CD4-positive, alpha-beta T cell (primary cell): ENCODE results near the gene MAGEB5. TPM values are rescaled to one million over a fixed set of nuclear protein-coding genes. Genes with fewer than 3 reads are reported as not detected.

Source experiments
- ATAC-seq: fragments of 200-7000 bp; cut with Tn5 transposase; one replicate; pipeline ENCODE4 v1.10.0; 2022; ENCODE audit warnings: mild to moderate bottlenecking; ENCODE audit not compliant: poor library complexity
- CTCF ChIA-PET: fragments of 350-600 bp; sonication (Branson Sonifier 250); formaldehyde crosslinking; loops from one replicate; lab custom pipeline; 2021; ENCODE audit warnings: antibody characterized with exemption, inconsistent platforms; lab: Charles Lee
- POLR2A ChIA-PET: fragments of 350-600 bp; sonication (Branson Sonifier 250); formaldehyde crosslinking; loops from one replicate; lab custom pipeline; 2021; ENCODE audit warnings: antibody characterized with exemption, inconsistent platforms; lab: Charles Lee
- DNase-seq, 14 experiments: peaks; one replicate each; pipeline ENCODE4 v3.0.0-alpha.2; 2013 to 2020; ENCODE audit warnings: mixed read lengths in 2 of 14
- H3K27ac ChIP-seq, 2 donors: one replicate each; pipeline versions ENCODE4 v1.5.1 to v1.7.0; 2013; ENCODE audit warnings: low read length in 2 of 2, low read depth in 1 of 2, mild to moderate bottlenecking in 1 of 2
- H3K27me3 ChIP-seq, 2 experiments: 1 replicate in 1 of 2; 2 replicates in 1 of 2; pipeline versions ENCODE4 v1.6.1 to v1.7.0; 2013; ENCODE audit warnings: low read length in 2 of 2, control low read depth in 1 of 2, mild to moderate bottlenecking in 1 of 2, moderate library complexity in 1 of 2; ENCODE audit not compliant: insufficient read depth in 2 of 2, control insufficient read depth in 1 of 2
- H3K36me3 ChIP-seq: one replicate; pipeline ENCODE4 v1.6.1; 2013; ENCODE audit warnings: low read length, control low read depth; ENCODE audit not compliant: insufficient read depth
- H3K4me1 ChIP-seq: one replicate; pipeline ENCODE4 v1.6.1; 2013; ENCODE audit warnings: low read length, control low read depth; ENCODE audit not compliant: insufficient read depth
- H3K4me3 ChIP-seq: one replicate; pipeline ENCODE4 v1.5.1; 2013; ENCODE audit warnings: mild to moderate bottlenecking, low read length, moderate library complexity
- H3K9me3 ChIP-seq, 2 experiments: 1 replicate in 1 of 2; 2 replicates in 1 of 2; pipeline versions ENCODE4 v1.6.1 to v1.7.0; 2013; ENCODE audit warnings: low read length in 2 of 2, mild to moderate bottlenecking in 2 of 2, control low read depth in 1 of 2, moderate library complexity in 1 of 2; ENCODE audit not compliant: control insufficient read depth in 1 of 2, insufficient read depth in 1 of 2
- H3K27ac Mint-ChIP-seq: one replicate; pipeline ENCODE4 v1.8.0; 2020; ENCODE audit warnings: mixed read lengths
- H3K27me3 Mint-ChIP-seq: one replicate; pipeline ENCODE4 v1.8.0; 2021; ENCODE audit warnings: mixed read lengths
- H3K36me3 Mint-ChIP-seq: one replicate; pipeline ENCODE4 v1.8.0; 2021; ENCODE audit warnings: low read depth, mixed read lengths
- H3K4me1 Mint-ChIP-seq: one replicate; pipeline ENCODE4 v1.8.0; 2021; ENCODE audit warnings: low read depth, mixed read lengths
- H3K4me3 Mint-ChIP-seq: one replicate; pipeline ENCODE4 v1.8.0; 2020; ENCODE audit warnings: mild to moderate bottlenecking, mixed read lengths
- H3K9me3 Mint-ChIP-seq: one replicate; pipeline ENCODE4 v1.8.0; 2020; ENCODE audit warnings: mixed read lengths
- intact Hi-C, 2 experiments: fragments of 100-400 bp; cut with DNase I in 1 of 2; cut with micrococcal nuclease in 1 of 2; formaldehyde crosslinking; loops; one replicate each; pipeline versions ENCODE4 v1.15.1 to v1.9.0; 2023 to 2025; cut with DNase I, micrococcal nuclease
- total RNA-seq, 174 experiments: library from RNA in 2 of 174; stranded (reverse) in 2 of 174; gene quantifications; one replicate each; pipeline ENCODE4 v1.2.3 and lab custom pipeline; 2021 to 2026
- TF ChIP-seq, protein P1 (sequence below): fragments of 200-600 bp; IDR thresholded peaks from one replicate; pipeline ENCODE4 v1.8.0; 2022; ENCODE audit warnings: antibody characterized with exemption, mild to moderate bottlenecking

MAGEB5 gene
- total RNA-seq, 2 experiments from 2014 or later = not detected

DNA sequence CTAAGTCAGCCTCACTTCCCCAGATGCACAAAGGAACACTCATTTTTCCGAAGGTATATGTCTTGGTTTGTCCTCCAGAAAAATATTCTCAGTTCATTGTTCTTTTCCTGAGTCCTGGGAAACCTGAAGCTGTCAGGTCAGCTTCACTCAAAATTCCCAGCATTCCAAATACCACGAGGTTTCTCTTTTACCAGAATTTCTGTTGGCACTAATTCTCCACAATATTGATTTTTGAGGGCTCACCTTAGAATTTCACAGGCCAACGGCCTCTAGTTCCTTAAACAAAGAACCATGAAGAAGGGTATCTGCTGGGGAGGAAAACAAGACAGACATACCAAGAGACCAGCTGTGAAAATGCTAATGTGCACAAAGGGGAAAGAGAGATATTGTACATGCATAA, 8.0 kb upstream of the MAGEB5 start:
- no peak overlapping the region for H3K4me3 Mint-ChIP-seq
- Histone ChIP-seq H3K27ac (no peak overlapping the region), H3K9me3 (peaks cover 0 to 6% of the 10 kb centered on the region in 2 experiments), H3K4me3 (no peak overlapping the region), H3K36me3 (no peaks in the 10 kb centered on the region), H3K4me1 (no peaks in the 10 kb centered on the region), H3K27me3 (no peaks in the 10 kb centered on the region)
- no peak overlapping the region for H3K27ac Mint-ChIP-seq
- DNase-seq (no peak), ATAC-seq (no peak)
- CTCF ChIA-PET = no interaction called here
- no peaks in the 10 kb centered on the region for H3K9me3 Mint-ChIP-seq
- POLR2A ChIA-PET = no interaction called here
- intact Hi-C loops = no loop called here
- TF ChIP-seq, protein P1, sequence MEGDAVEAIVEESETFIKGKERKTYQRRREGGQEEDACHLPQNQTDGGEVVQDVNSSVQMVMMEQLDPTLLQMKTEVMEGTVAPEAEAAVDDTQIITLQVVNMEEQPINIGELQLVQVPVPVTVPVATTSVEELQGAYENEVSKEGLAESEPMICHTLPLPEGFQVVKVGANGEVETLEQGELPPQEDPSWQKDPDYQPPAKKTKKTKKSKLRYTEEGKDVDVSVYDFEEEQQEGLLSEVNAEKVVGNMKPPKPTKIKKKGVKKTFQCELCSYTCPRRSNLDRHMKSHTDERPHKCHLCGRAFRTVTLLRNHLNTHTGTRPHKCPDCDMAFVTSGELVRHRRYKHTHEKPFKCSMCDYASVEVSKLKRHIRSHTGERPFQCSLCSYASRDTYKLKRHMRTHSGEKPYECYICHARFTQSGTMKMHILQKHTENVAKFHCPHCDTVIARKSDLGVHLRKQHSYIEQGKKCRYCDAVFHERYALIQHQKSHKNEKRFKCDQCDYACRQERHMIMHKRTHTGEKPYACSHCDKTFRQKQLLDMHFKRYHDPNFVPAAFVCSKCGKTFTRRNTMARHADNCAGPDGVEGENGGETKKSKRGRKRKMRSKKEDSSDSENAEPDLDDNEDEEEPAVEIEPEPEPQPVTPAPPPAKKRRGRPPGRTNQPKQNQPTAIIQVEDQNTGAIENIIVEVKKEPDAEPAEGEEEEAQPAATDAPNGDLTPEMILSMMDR = no peak
- no peaks in the 10 kb centered on the region for H3K27me3 Mint-ChIP-seq
- H3K36me3 Mint-ChIP-seq = no peaks in the 10 kb centered on the region
- no peaks in the 10 kb centered on the region for H3K4me1 Mint-ChIP-seq

DNA sequence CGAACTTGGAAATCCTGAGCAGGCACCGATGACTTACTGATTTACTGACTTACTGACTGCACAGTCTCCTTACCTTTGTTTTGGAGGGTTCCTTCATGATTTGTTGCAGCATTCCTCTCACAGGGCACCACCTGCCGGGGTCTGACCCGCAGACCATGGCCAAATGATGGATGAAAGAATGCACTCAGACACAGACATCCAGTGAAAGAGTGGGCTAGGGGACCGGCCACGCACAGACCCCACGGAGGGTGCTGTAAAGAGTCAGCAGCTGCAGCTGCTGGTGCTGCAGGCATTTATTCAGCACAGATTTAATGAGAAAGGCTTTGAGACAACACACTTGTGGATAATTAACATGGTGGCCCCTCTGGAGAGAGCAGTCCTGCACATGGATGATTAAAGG, 3.4 kb downstream of the MAGEB5 start:
- no peaks in the 10 kb centered on the region for H3K9me3 Mint-ChIP-seq
- no peak overlapping the region for H3K4me3 Mint-ChIP-seq
- H3K36me3 Mint-ChIP-seq = no peaks in the 10 kb centered on the region
- DNase-seq (no peak), ATAC-seq (no peak)
- TF ChIP-seq, protein P1 = no peak
- Histone ChIP-seq H3K27ac (no peak overlapping the region), H3K4me1 (no peaks in the 10 kb centered on the region), H3K27me3 (no peaks in the 10 kb centered on the region), H3K4me3 (no peak overlapping the region), H3K36me3 (no peaks in the 10 kb centered on the region), H3K9me3 (peaks cover 0 to 3% of the 10 kb centered on the region in 2 experiments)
- POLR2A ChIA-PET = no interaction called here
- no peak overlapping the region for H3K27ac Mint-ChIP-seq
- CTCF ChIA-PET = no interaction called here
- H3K4me1 Mint-ChIP-seq = no peaks in the 10 kb centered on the region
- H3K27me3 Mint-ChIP-seq = no peaks in the 10 kb centered on the region
- intact Hi-C loops = no loop called here

DNA sequence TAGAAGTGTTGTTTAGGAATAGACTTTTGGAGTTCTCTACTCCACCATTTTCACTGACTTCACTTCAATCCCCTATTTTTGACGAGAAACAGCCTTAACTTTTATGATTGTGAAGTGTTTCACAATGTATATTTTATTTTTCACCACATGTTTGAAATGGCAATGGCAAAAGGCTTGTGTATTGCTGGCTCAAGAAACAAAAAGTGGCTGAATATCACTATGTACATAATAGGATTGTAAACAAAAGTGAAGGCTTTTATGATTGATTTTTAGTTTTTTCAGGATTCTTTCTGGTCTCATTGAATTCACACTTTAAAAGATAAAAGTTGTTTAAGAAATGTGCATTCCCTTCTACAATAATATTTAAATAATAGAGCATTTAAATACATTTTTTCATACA, 18.2 kb downstream of the MAGEB5 start:
- intact Hi-C loops = no loop called here
- POLR2A ChIA-PET = no interaction called here
- DNase-seq = no peak
- CTCF ChIA-PET = no interaction called here
- Mint-ChIP-seq H3K4me3 (no peak overlapping the region), H3K36me3 (no peaks in the 10 kb centered on the region), H3K4me1 (no peaks in the 10 kb centered on the region), H3K27me3 (no peaks in the 10 kb centered on the region), H3K9me3 (no peaks in the 10 kb centered on the region), H3K27ac (no peak overlapping the region)
- Histone ChIP-seq H3K4me3 (no peak overlapping the region), H3K4me1 (no peaks in the 10 kb centered on the region), H3K36me3 (no peaks in the 10 kb centered on the region), H3K27ac (no peak overlapping the region), H3K9me3 (no peaks in the 10 kb centered on the region), H3K27me3 (no peaks in the 10 kb centered on the region)
- TF ChIP-seq, protein P1 = no peak
- no peak for ATAC-seq
